Mesenchymal stem cell (in vitro differentiated cells and primary cell): ENCODE measurements around the gene MATCAP1.
A peak's percentile ranks its signal among the peaks of the same experiment; 100 is the strongest.

Source experiments
- DNase-seq: peaks from one replicate; pipeline ENCODE4 v3.0.0-alpha.2; 2013
- H2AFZ ChIP-seq: one replicate; pipeline ENCODE4 v1.6.1; 2013; ENCODE audit warnings: low read depth, mild to moderate bottlenecking, control low read depth, inconsistent platforms, low read length, moderate library complexity
- H2AK5ac ChIP-seq: 2 replicates; pipeline ENCODE4 v1.6.1; 2013; ENCODE audit warnings: low read length, moderate library complexity, mild to moderate bottlenecking, inconsistent platforms; ENCODE audit not compliant: severe bottlenecking
- H2BK120ac ChIP-seq: one replicate; pipeline ENCODE4 v1.6.1; 2013; ENCODE audit warnings: low read depth, mild to moderate bottlenecking, inconsistent platforms, low read length, moderate library complexity
- H2BK12ac ChIP-seq, 2 experiments: one replicate each; pipeline ENCODE4 v1.6.1; 2013; ENCODE audit warnings: inconsistent platforms in 2 of 2, low read length in 2 of 2, mild to moderate bottlenecking in 2 of 2, moderate library complexity in 2 of 2, control low read depth in 1 of 2
- H2BK15ac ChIP-seq: one replicate; pipeline ENCODE4 v1.6.1; 2013; ENCODE audit warnings: mild to moderate bottlenecking, low read depth, inconsistent platforms; ENCODE audit not compliant: poor library complexity, severe bottlenecking
- H2BK5ac ChIP-seq: 2 replicates; pipeline ENCODE4 v1.6.1; 2013; ENCODE audit warnings: low read depth, mild to moderate bottlenecking, low read length, control low read depth, inconsistent platforms; ENCODE audit not compliant: poor library complexity, severe bottlenecking
- H3K14ac ChIP-seq, 2 experiments: one replicate each; pipeline ENCODE4 v1.6.1; 2013; ENCODE audit warnings: inconsistent platforms in 2 of 2, low read length in 2 of 2, control low read depth in 1 of 2, mild to moderate bottlenecking in 1 of 2, moderate library complexity in 1 of 2
- H3K18ac ChIP-seq, 2 experiments: one replicate each; pipeline ENCODE4 v1.6.1; 2013; ENCODE audit warnings: inconsistent platforms in 2 of 2, low read length in 2 of 2, control low read depth in 1 of 2, low read depth in 1 of 2, mild to moderate bottlenecking in 1 of 2
- H3K23ac ChIP-seq, 2 experiments: one replicate each; pipeline ENCODE4 v1.6.1; 2013; ENCODE audit warnings: inconsistent platforms in 2 of 2, low read length in 2 of 2, mild to moderate bottlenecking in 2 of 2, moderate library complexity in 2 of 2, control low read depth in 1 of 2
- H3K27ac ChIP-seq: 2 replicates; pipeline ENCODE4 v1.5.1; 2013; ENCODE audit warnings: mild to moderate bottlenecking, moderate library complexity, low read length, control low read depth, inconsistent platforms; ENCODE audit not compliant: poor library complexity, severe bottlenecking
- H3K27me3 ChIP-seq, 2 experiments: 2 replicates each; pipeline versions ENCODE4 v1.6.1 to v1.7.0; 2013; ENCODE audit warnings: low read length in 2 of 2, mild to moderate bottlenecking in 2 of 2, moderate library complexity in 2 of 2, control low read depth in 1 of 2, inconsistent platforms in 1 of 2; ENCODE audit not compliant: control insufficient read depth in 1 of 2, insufficient read depth in 1 of 2
- H3K36me3 ChIP-seq, 2 experiments: 2 replicates each; pipeline versions ENCODE4 v1.6.1 to v1.7.0; 2013; ENCODE audit warnings: low read length in 2 of 2, control low read depth in 1 of 2, inconsistent platforms in 1 of 2, low read depth in 1 of 2, mild to moderate bottlenecking in 1 of 2; ENCODE audit not compliant: insufficient read depth in 2 of 2, control insufficient read depth in 1 of 2
- H3K4ac ChIP-seq, 2 experiments: one replicate each; pipeline ENCODE4 v1.6.1; 2013; ENCODE audit warnings: inconsistent platforms in 2 of 2, low read length in 2 of 2, mild to moderate bottlenecking in 2 of 2, moderate library complexity in 2 of 2, control low read depth in 1 of 2, low read depth in 1 of 2
- H3K4me1 ChIP-seq: 2 replicates; pipeline ENCODE4 v1.6.1; 2013; ENCODE audit warnings: low read depth, low read length, control low read depth; ENCODE audit not compliant: control insufficient read depth, insufficient read depth
- H3K4me2 ChIP-seq: 2 replicates; pipeline ENCODE4 v1.6.1; 2013; ENCODE audit warnings: low read length, mild to moderate bottlenecking, inconsistent platforms; ENCODE audit not compliant: poor library complexity, severe bottlenecking
- H3K4me3 ChIP-seq, 2 experiments: 2 replicates each; pipeline versions ENCODE4 v1.5.1 to v1.7.0; 2013; ENCODE audit warnings: low read length in 2 of 2, mild to moderate bottlenecking in 2 of 2, control low read depth in 1 of 2, low read depth in 1 of 2; ENCODE audit not compliant: insufficient read depth in 1 of 2
- H3K79me1 ChIP-seq: replicated peaks from 2 replicates; pipeline ENCODE4 v1.6.1; 2013; ENCODE audit warnings: mild to moderate bottlenecking, control low read depth, low read length, inconsistent platforms; ENCODE audit not compliant: poor library complexity, severe bottlenecking
- H3K9ac ChIP-seq: 2 replicates; pipeline ENCODE4 v1.7.0; 2013; ENCODE audit warnings: mild to moderate bottlenecking, low read length, moderate library complexity
- H3K9me3 ChIP-seq: 2 replicates; pipeline ENCODE4 v1.7.0; 2013; ENCODE audit warnings: mild to moderate bottlenecking, low read length; ENCODE audit not compliant: control insufficient read depth
- H4K8ac ChIP-seq: one replicate; pipeline ENCODE4 v1.6.1; 2013; ENCODE audit warnings: inconsistent platforms, mild to moderate bottlenecking, low read length, moderate library complexity
- H4K91ac ChIP-seq: one replicate; pipeline ENCODE4 v1.6.1; 2013; ENCODE audit warnings: mild to moderate bottlenecking, low read length, inconsistent platforms
- WGBS: methylation state at CpG from one replicate; pipeline ENCODE4 v1.1.7; 2013; ENCODE audit warnings: mixed read lengths; 5-methylcytosine and 5-hydroxymethylcytosine counted together

Gene MATCAP1

GRCh38 chr16:67201411-67202345 is 17.9 kb upstream of the MATCAP1 start:
- H3K4ac ChIP-seq = peak overlapping the region in 1 of 2 experiments; percentile 2
- H3K9me3 ChIP-seq = no peaks in the 10 kb centered on the region
- H3K23ac ChIP-seq = no peak overlapping the region
- H3K27me3 ChIP-seq = no peaks in the 10 kb centered on the region
- no peak overlapping the region for H4K8ac ChIP-seq
- H3K9ac ChIP-seq = no peak overlapping the region
- H2BK120ac ChIP-seq = no peak overlapping the region
- no peak overlapping the region for H4K91ac ChIP-seq
- no peak overlapping the region for H2BK12ac ChIP-seq
- no peak overlapping the region for H3K27ac ChIP-seq
- peaks cover 14% of the 10 kb centered on the region for H3K79me1 ChIP-seq
- WGBS = 96% methylated on average over 39 of the region's 40 CpGs
- H2BK5ac ChIP-seq = no peak overlapping the region
- H3K14ac ChIP-seq = no peak overlapping the region
- H3K4me3 ChIP-seq = no peak overlapping the region
- H2BK15ac ChIP-seq = no peak overlapping the region
- H3K4me2 ChIP-seq = no peak overlapping the region
- H2AFZ ChIP-seq = no peak overlapping the region
- H3K18ac ChIP-seq = no peak overlapping the region
- H2AK5ac ChIP-seq = no peak overlapping the region
- peaks cover 24 to 78% of the 10 kb centered on the region in 2 experiments for H3K36me3 ChIP-seq
- H3K4me1 ChIP-seq = peaks cover 20% of the 10 kb centered on the region
- DNase-seq = no peak

- Histone ChIP-seq H3K23ac (no peak overlapping the region), H3K9ac (no peak overlapping the region), H3K4me1 (peaks cover 19% of the 10 kb centered on the region), H3K14ac (no peak overlapping the region), H2BK15ac (no peak overlapping the region), H4K8ac (no peak overlapping the region), H2BK5ac (no peak overlapping the region), H4K91ac (peak overlapping the region; percentile 70), H3K27ac (no peak overlapping the region), H3K9me3 (no peaks in the 10 kb centered on the region), H3K4me2 (no peak overlapping the region), H3K36me3 (peaks cover 36 to 90% of the 10 kb centered on the region in 2 experiments), H2AFZ (no peak overlapping the region), H2BK12ac (no peak overlapping the region), H2AK5ac (no peak overlapping the region), H3K18ac (no peak overlapping the region), H3K4me3 (no peak overlapping the region), H3K27me3 (no peaks in the 10 kb centered on the region), H2BK120ac (no peak overlapping the region), H3K4ac (no peak overlapping the region), H3K79me1 (peaks cover 23% of the 10 kb centered on the region)
- WGBS = 98% methylated on average over 8 of the region's 8 CpGs
- DNase-seq = no peak
Measured at GRCh38 chr16:67200491-67200890, 16.7 kb upstream of the MATCAP1 start.

GRCh38 chr16:67199808-67200198 is 16.0 kb upstream of the MATCAP1 start:
- 62% methylated on average over 16 of the region's 22 CpGs for WGBS
- Histone ChIP-seq H3K4me2 (no peak overlapping the region), H4K8ac (peak overlapping the region; percentile 29), H3K27me3 (no peaks in the 10 kb centered on the region), H2BK15ac (no peak overlapping the region), H2AK5ac (no peak overlapping the region), H4K91ac (no peak overlapping the region), H2BK120ac (no peak overlapping the region), H3K36me3 (peaks cover 43 to 96% of the 10 kb centered on the region in 2 experiments), H3K27ac (no peak overlapping the region), H3K14ac (no peak overlapping the region), H3K9ac (no peak overlapping the region), H3K4ac (no peak overlapping the region), H3K9me3 (no peaks in the 10 kb centered on the region), H2BK5ac (no peak overlapping the region), H3K4me3 (no peak overlapping the region), H3K23ac (no peak overlapping the region), H2BK12ac (no peak overlapping the region), H3K79me1 (peaks cover 27% of the 10 kb centered on the region), H3K4me1 (peaks cover 19% of the 10 kb centered on the region), H3K18ac (no peak overlapping the region), H2AFZ (no peak overlapping the region)
- DNase-seq = no peak

GRCh38 chr16:67199011-67199807 is 15.4 kb upstream of the MATCAP1 start, which contains the start of gene ELMO3:
ELMO3 (plus strand) TSS chr16:67199131; CDS start chr16:67199327, 196 bp downstream.
- no peak for DNase-seq
- H3K14ac ChIP-seq = no peak within 1 kb of the TSS
- no peaks in the 10 kb centered on the region for H3K27me3 ChIP-seq
- no peak within 1 kb of the TSS for H3K18ac ChIP-seq
- no peaks in the 10 kb centered on the region for H3K9me3 ChIP-seq
- H3K23ac ChIP-seq = no peak within 1 kb of the TSS
- peak within 1 kb of the TSS; percentile 25 for H3K9ac ChIP-seq
- H3K4me3 ChIP-seq = no peak within 1 kb of the TSS
- WGBS = 58% methylated on average over 55 of the region's 61 CpGs
- H2AK5ac ChIP-seq = no peak within 1 kb of the TSS
- H2AFZ ChIP-seq = no peak within 1 kb of the TSS
- peaks cover 33% of the 10 kb centered on the region for H3K79me1 ChIP-seq
- no peak within 1 kb of the TSS for H3K27ac ChIP-seq
- peak within 1 kb of the TSS; percentile 39 for H4K8ac ChIP-seq
- H2BK12ac ChIP-seq = no peak within 1 kb of the TSS
- no peak within 1 kb of the TSS for H3K4me2 ChIP-seq
- peaks cover 49 to 96% of the 10 kb centered on the region in 2 experiments for H3K36me3 ChIP-seq
- H2BK5ac ChIP-seq = no peak within 1 kb of the TSS
- H4K91ac ChIP-seq = peak within 1 kb of the TSS; percentile 46
- peak within 1 kb of the TSS in 1 of 2 experiments; percentile 41 for H3K4ac ChIP-seq
- no peak within 1 kb of the TSS for H2BK15ac ChIP-seq
- peaks cover 20% of the 10 kb centered on the region for H3K4me1 ChIP-seq
- no peak within 1 kb of the TSS for H2BK120ac ChIP-seq
